Measurements from ENCODE around the gene GABBR1. TPM values are rescaled to one million over a fixed set of nuclear protein-coding genes. Genes with fewer than 3 reads are reported as not detected.

GABBR1 gene
- total and polyA plus RNA-seq, 12 donors, result 10.2 to 41.3 (median 18.2) TPM

- no peak for TF ChIP-seq CTCF (IDR thresholded peaks at IDR 0.05)
- no peak for DNase-seq
- intact Hi-C loops (cut with DNase I), result no loop called here
- no peak for ATAC-seq
- Histone ChIP-seq H3K4me1 (no peaks in the 10 kb centered on the region), H3K36me3 (peaks cover 0 to 100% (median 50%) of the 10 kb centered on the region in 9 donors), H3K27ac (no peak overlapping the region), H3K4me3 (no peak overlapping the region), H3K9me3 (no peaks in the 10 kb centered on the region), H3K27me3 (no peaks in the 10 kb centered on the region)
Measured at GRCh38 chr6:29608131-29608530, 24.9 kb downstream of the GABBR1 start.

- DNase-seq (no peak), ATAC-seq (no peak)
- Histone ChIP-seq H3K36me3 (peaks cover 0 to 89% (median 33%) of the 10 kb centered on the region in 9 donors), H3K4me3 (no peak overlapping the region), H3K27me3 (no peaks in the 10 kb centered on the region), H3K27ac (no peak overlapping the region), H3K4me1 (no peaks in the 10 kb centered on the region), H3K9me3 (no peaks in the 10 kb centered on the region)
- TF ChIP-seq CTCF (IDR thresholded peaks at IDR 0.05), result no peak
- 93 to 96% methylated on average over 2 of the region's 2 CpGs for WGBS, 2 donors
- intact Hi-C loops (cut with DNase I), result no loop called here
Measured at GRCh38 chr6:29603930-29604329, 29.1 kb downstream of the GABBR1 start.

- no peaks in the 10 kb centered on the region for H3K4me1 ChIP-seq
- no peaks in the 10 kb centered on the region for H3K27me3 ChIP-seq
- no peak overlapping the region for H3K4me3 ChIP-seq
- DNase-seq (no peak), ATAC-seq (no peak)
- no peak overlapping the region for H3K27ac ChIP-seq
- intact Hi-C loops (cut with DNase I), result no loop called here
- H3K9me3 ChIP-seq, result no peaks in the 10 kb centered on the region
- TF ChIP-seq CTCF (IDR thresholded peaks at IDR 0.05), result no peak
- WGBS, 2 donors, result 91 to 92% methylated on average over 11 of the region's 11 CpGs
- H3K36me3 ChIP-seq, result peaks cover 0 to 84% (median 29%) of the 10 kb centered on the region in 9 donors
Measured at GRCh38 chr6:29603456-29603855, 29.5 kb downstream of the GABBR1 start.

- 86 to 89% methylated on average over 12 of the region's 12 CpGs for WGBS, 2 donors
- peaks cover 0 to 77% (median 27%) of the 10 kb centered on the region in 9 donors for H3K36me3 ChIP-seq
- TF ChIP-seq CTCF (IDR thresholded peaks at IDR 0.05), result peak in 1 of 9 donors; percentile 10
- H3K27ac ChIP-seq, result no peak overlapping the region
- H3K4me1 ChIP-seq, result no peaks in the 10 kb centered on the region
- no peaks in the 10 kb centered on the region for H3K27me3 ChIP-seq
- intact Hi-C loops (cut with DNase I), result no loop called here
- H3K4me3 ChIP-seq, result no peak overlapping the region
- no peaks in the 10 kb centered on the region for H3K9me3 ChIP-seq
- ATAC-seq (no peak), DNase-seq (no peak)
Measured at GRCh38 chr6:29602564-29603361, 30.2 kb downstream of the GABBR1 start.
